GM12891 (cell line): ENCODE results near the gene C16orf90.

Experiments used
- PAX5 ChIP-seq: IDR thresholded peaks from 2 replicates; pipeline ENCODE4 v1.6.1; 2011; ENCODE audit warnings: low read length, moderate library complexity, mild to moderate bottlenecking; ENCODE audit not compliant: insufficient read depth, severe bottlenecking
- POLR2A ChIP-seq: IDR thresholded peaks from 2 replicates; pipeline ENCODE4 v1.6.1; 2011; ENCODE audit warnings: low read depth, low read length, control low read depth
- POLR2AphosphoS5 ChIP-seq: IDR thresholded peaks from 2 replicates; pipeline ENCODE4 v1.6.1; 2011; ENCODE audit warnings: low read depth, low read length, control low read depth
- SPI1 ChIP-seq: IDR thresholded peaks from 2 replicates; pipeline ENCODE4 v1.6.1; 2011; ENCODE audit warnings: low read depth, low read length, control low read depth
- TAF1 ChIP-seq: IDR thresholded peaks from 2 replicates; pipeline ENCODE4 v1.6.1; 2011; ENCODE audit warnings: low read depth, low read length, control low read depth

DNA sequence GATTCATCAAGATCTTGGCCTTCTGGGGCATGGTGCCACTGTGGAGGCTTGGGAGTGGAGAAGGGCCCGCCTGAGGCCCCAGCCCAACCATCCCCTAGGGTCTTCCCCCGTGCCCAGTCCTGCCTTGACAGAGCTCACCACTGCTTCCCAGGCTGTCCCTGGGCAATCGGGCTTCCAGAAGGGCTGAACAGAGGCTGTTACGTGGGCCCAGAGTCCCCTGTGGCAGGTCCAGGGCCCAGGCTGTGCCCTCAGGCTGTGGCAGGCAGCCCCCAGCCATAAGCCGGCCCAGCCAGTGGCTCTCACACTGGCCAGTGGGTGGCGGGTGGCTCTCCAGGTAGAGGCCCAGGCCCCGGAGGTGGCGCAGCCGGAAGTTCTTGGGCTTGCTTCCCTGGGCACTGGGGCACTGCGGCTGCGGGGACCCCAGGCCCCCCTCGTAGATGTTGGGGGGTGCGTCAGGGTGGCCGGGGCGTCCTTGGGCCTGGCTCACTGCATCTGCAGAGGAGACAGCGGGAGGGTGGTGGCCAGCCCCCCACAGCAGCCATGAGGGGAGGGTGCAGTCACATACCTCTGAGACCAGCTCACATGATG is 809 bp downstream of the C16orf90 start:
- TF ChIP-seq POLR2AphosphoS5 (no peak), POLR2A (no peak), TAF1 (no peak), PAX5 (no peak), SPI1 (no peak)
